K562 (cell line): ENCODE results near the gene CSNK1A1. TPM values are rescaled to one million over a fixed set of nuclear protein-coding genes. Genes with fewer than 3 reads are reported as not detected.

Experiments
- ARHGAP35 ChIP-seq: fragments of 450-650 bp; IDR thresholded peaks from 2 replicates; pipeline ENCODE4 v1.6.1; 2018; ENCODE audit not compliant: partially characterized antibody
- DACH1 ChIP-seq: fragments of 450-650 bp; IDR thresholded peaks from 2 replicates; pipeline ENCODE4 v1.6.1; 2018; ENCODE audit not compliant: partially characterized antibody
- ESRRA ChIP-seq: fragments of 450-650 bp; IDR thresholded peaks from 2 replicates; pipeline ENCODE4 v1.6.1; 2014; ENCODE audit warnings: low read depth, mild to moderate bottlenecking, moderate library complexity, borderline replicate concordance
- ETS2 ChIP-seq: IDR thresholded peaks from 2 replicates; pipeline ENCODE4 v1.6.1; 2016; ENCODE audit warnings: borderline replicate concordance, missing genetic modification characterization, mild to moderate bottlenecking, moderate library complexity, missing compliant biosample characterization; ENCODE audit not compliant: poor library complexity, severe bottlenecking
- MYC ChIP-seq, 2 experiments: fragments of 250-450 bp in 1 of 2; sonication (Bioruptor Pico) in 1 of 2; IDR thresholded peaks; 2 replicates each; pipeline versions ENCODE4 v1.5.1 to v1.6.1; 2012 to 2021; ENCODE audit warnings: low read depth in 2 of 2, borderline replicate concordance in 1 of 2, improper control_type of control experiment in 1 of 2, low read length in 1 of 2, mild to moderate bottlenecking in 1 of 2, moderate library complexity in 1 of 2
- NFIX ChIP-seq: fragments of 250-450 bp; sonication (Bioruptor Pico); IDR thresholded peaks from 2 replicates; pipeline ENCODE4 v1.4.0; 2020; ENCODE audit warnings: low read depth, mild to moderate bottlenecking, moderate library complexity
- NR2C1 ChIP-seq, 2 experiments: fragments of 450-650 bp; IDR thresholded peaks; 2 replicates each; pipeline ENCODE4 v1.6.1; 2017; ENCODE audit warnings: mild to moderate bottlenecking in 2 of 2, antibody characterized with exemption in 1 of 2, inconsistent platforms in 1 of 2, missing compliant biosample characterization in 1 of 2, missing genetic modification characterization in 1 of 2
- PRDM10 ChIP-seq: fragments of 450-650 bp; IDR thresholded peaks from 2 replicates; pipeline ENCODE4 v1.6.1; 2018; ENCODE audit not compliant: partially characterized antibody
- RAD21 ChIP-seq, 2 experiments: fragments of 250-450 bp in 1 of 2; fragments of 450-650 bp in 1 of 2; sonication (Bioruptor Pico) in 1 of 2; formaldehyde crosslinking in 1 of 2; IDR thresholded peaks in 1 of 2; conservative IDR thresholded peaks in 1 of 2; 2 replicates each; pipeline versions ENCODE4 v1.4.0 to v1.8.0; 2020 to 2022; ENCODE audit warnings: mild to moderate bottlenecking in 2 of 2, moderate library complexity in 1 of 2
- SRF ChIP-seq, 2 experiments: fragments of 250-450, 450-650 bp in 1 of 2; sonication (Bioruptor Pico) in 1 of 2; sonication (generic) in 1 of 2; formaldehyde crosslinking; IDR thresholded peaks; 2 replicates each; pipeline versions ENCODE4 v1.5.0 to v1.5.1; 2020 to 2022; ENCODE audit warnings: mild to moderate bottlenecking in 1 of 2, missing genetic modification reagents in 1 of 2
- XRCC5 ChIP-seq: fragments of 200-400 bp; formaldehyde crosslinking; IDR thresholded peaks from 2 replicates; pipeline ENCODE4 v1.6.1; 2017; ENCODE audit warnings: low read depth, mild to moderate bottlenecking, low read length
- ZBTB7A ChIP-seq: IDR thresholded peaks from 2 replicates; pipeline ENCODE4 v1.6.1; 2011; ENCODE audit warnings: low read depth, mild to moderate bottlenecking, low read length, moderate library complexity, borderline replicate concordance; ENCODE audit not compliant: control insufficient read depth
- ZFP1 ChIP-seq: fragments of 450-650 bp; formaldehyde crosslinking; IDR thresholded peaks from 2 replicates; pipeline ENCODE4 v1.4.0; 2020; ENCODE audit warnings: mild to moderate bottlenecking, mixed read lengths
- ZFX ChIP-seq: sonication (generic); formaldehyde crosslinking; IDR thresholded peaks from 2 replicates; pipeline ENCODE4 v1.8.0; 2022; ENCODE audit warnings: mild to moderate bottlenecking, missing genetic modification reagents, moderate library complexity
- polyA plus RNA-seq, 8 experiments: library from polyadenylated mRNA; depleted of rRNA in 4 of 8; stranded (reverse) in 5 of 8; unstranded in 3 of 8; fragments of >200 nt; fragmentation: Nextera tagmentation in 2 of 8; fragmentation: Illumina TruSeq in 1 of 8; extraction: Ambion mirVana in 2 of 8; extraction: Trizol in 1 of 8; gene quantifications; 2 replicates each; pipeline versions ENCODE4 v1.2.1 to v1.2.3, GENCODE V29; 2011 to 2014; ENCODE audit warnings: inconsistent platforms in 1 of 8, missing spikeins in 1 of 8
- total RNA-seq, 7 experiments: library from RNA; depleted of rRNA in 6 of 7; stranded (reverse); fragments of >200 nt in 6 of 7; fragmentation: Illumina TruSeq in 2 of 7; extraction: Trizol in 2 of 7; gene quantifications; 2 replicates each; pipeline versions ENCODE4 v1.2.1 to v1.2.3, GENCODE V29; 2011 to 2021; ENCODE audit warnings: low replicate concordance in 1 of 7
- TF ChIP-seq, protein P1 (sequence below): fragments of 250-450 bp; sonication (Bioruptor Pico); IDR thresholded peaks from 2 replicates; pipeline ENCODE4 v1.4.0; 2020; ENCODE audit warnings: mild to moderate bottlenecking, moderate library complexity
- TF ChIP-seq, protein P2 (sequence below): fragments of 450-650 bp; formaldehyde crosslinking; IDR thresholded peaks from 2 replicates; pipeline ENCODE4 v1.4.0; 2020; ENCODE audit warnings: mild to moderate bottlenecking

Gene CSNK1A1
- total and polyA plus RNA-seq, 9 of the 15 experiments (the other 6 are each of a cell fraction or from before 2014, with no cell fraction given), result 49.1 to 196 (median 154) TPM

- TF ChIP-seq NFIX (CRISPR knock-in tag) (no peak), RAD21 (CRISPR knock-in tag; conservative IDR thresholded peaks at IDR 0.05 in 1 of 2, IDR thresholded peaks at IDR 0.05 in 1 of 2) (peak; percentile 81 to 90), ZBTB7A (no peak), XRCC5 (no peak), ETS2 (no peak), ZFP1 (CRISPR knock-in tag) (no peak), ESRRA (no peak), NR2C1 (IDR thresholded peaks at IDR 0.05) (0 out of 2 replicates have a peak, but pooled peaks have one; percentile 33), NR2C1 (tag; IDR thresholded peaks at IDR 0.05) (no peak), SRF (CRISPR knock-in tag; IDR thresholded peaks at IDR 0.05) (no peak), MYC (IDR thresholded peaks at IDR 0.05; ENCODE audit: low read depth, low read length) (peak; percentile 7; the same call in 1 of the 2 replicates), MYC (CRISPR knock-in tag; IDR thresholded peaks at IDR 0.05; ENCODE audit: borderline replicate concordance, low read depth) (no peak), ZFX (no peak), PRDM10 (peak; percentile 78), ARHGAP35 (no peak), DACH1 (peak; percentile 64)
- TF ChIP-seq, protein P1, sequence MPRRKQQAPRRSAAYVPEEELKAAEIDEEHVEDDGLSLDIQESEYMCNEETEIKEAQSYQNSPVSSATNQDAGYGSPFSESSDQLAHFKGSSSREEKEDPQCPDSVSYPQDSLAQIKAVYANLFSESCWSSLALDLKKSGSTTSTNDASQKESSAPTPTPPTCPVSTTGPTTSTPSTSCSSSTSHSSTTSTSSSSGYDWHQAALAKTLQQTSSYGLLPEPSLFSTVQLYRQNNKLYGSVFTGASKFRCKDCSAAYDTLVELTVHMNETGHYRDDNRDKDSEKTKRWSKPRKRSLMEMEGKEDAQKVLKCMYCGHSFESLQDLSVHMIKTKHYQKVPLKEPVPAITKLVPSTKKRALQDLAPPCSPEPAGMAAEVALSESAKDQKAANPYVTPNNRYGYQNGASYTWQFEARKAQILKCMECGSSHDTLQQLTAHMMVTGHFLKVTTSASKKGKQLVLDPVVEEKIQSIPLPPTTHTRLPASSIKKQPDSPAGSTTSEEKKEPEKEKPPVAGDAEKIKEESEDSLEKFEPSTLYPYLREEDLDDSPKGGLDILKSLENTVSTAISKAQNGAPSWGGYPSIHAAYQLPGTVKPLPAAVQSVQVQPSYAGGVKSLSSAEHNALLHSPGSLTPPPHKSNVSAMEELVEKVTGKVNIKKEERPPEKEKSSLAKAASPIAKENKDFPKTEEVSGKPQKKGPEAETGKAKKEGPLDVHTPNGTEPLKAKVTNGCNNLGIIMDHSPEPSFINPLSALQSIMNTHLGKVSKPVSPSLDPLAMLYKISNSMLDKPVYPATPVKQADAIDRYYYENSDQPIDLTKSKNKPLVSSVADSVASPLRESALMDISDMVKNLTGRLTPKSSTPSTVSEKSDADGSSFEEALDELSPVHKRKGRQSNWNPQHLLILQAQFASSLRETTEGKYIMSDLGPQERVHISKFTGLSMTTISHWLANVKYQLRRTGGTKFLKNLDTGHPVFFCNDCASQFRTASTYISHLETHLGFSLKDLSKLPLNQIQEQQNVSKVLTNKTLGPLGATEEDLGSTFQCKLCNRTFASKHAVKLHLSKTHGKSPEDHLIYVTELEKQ, result no peak
- TF ChIP-seq, protein P2, sequence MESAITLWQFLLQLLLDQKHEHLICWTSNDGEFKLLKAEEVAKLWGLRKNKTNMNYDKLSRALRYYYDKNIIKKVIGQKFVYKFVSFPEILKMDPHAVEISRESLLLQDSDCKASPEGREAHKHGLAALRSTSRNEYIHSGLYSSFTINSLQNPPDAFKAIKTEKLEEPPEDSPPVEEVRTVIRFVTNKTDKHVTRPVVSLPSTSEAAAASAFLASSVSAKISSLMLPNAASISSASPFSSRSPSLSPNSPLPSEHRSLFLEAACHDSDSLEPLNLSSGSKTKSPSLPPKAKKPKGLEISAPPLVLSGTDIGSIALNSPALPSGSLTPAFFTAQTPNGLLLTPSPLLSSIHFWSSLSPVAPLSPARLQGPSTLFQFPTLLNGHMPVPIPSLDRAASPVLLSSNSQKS, result no peak
Observed at GRCh38 chr5:149448831-149449714, 102.2 kb downstream of the CSNK1A1 start (continued).
